ENCODE data around the gene TMEM167B. TPM values are rescaled to one million over a fixed set of nuclear protein-coding genes. Genes with fewer than 3 reads are reported as not detected.

The TMEM167B gene
- total and polyA plus RNA-seq, 4 donors, result 5.4 to 15.4 (median 13.2) TPM

DNA sequence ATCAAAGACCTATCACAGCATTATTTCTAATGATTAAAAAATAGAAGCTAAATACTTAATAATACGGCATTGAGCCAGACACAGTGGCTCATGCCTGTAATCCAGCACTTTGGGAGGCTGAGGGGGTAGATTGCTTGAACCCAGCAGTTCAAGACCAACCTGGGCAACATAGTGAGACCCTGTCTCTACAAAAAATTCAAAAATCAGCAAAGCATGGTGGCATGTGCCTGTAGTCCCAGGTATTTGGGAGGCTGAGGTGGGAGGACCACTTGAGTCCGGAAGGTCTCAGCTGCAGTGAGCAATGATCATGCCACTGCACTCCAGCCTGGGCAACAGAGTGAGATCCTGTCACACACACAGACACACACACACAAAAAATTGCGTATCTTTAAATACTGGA is 25.4 kb upstream of the TMEM167B start (continued):
- no peak for TF ChIP-seq SP1 (IDR thresholded peaks at IDR 0.05)

GRCh38 chr1:109067883-109068282 is 22.7 kb upstream of the TMEM167B start:
- Histone ChIP-seq H3K27ac (ENCODE audit: low read depth in 1 of 2, low read length in 2 of 2) (no peak overlapping the region), H3K27me3 (ENCODE audit: control insufficient read depth in 4 of 4, insufficient read depth in 4 of 4, low read length in 3 of 4) (no peaks in the 10 kb centered on the region), H3K36me3 (ENCODE audit: control insufficient read depth in 4 of 4, insufficient read depth in 3 of 4, low read depth in 1 of 4, low read length in 3 of 4) (peaks cover 3 to 18% (median 14%) of the 10 kb centered on the region in 4 donors), H3K9ac (ENCODE audit: low read depth in 1 of 2, low read length in 2 of 2) (no peak overlapping the region), H3K4me1 (ENCODE audit: control insufficient read depth in 4 of 4, insufficient read depth in 4 of 4, low read length in 3 of 4) (no peaks in the 10 kb centered on the region), H3K9me3 (ENCODE audit: control insufficient read depth in 4 of 4, low read length in 3 of 4) (no peaks in the 10 kb centered on the region), H3K4me3 (ENCODE audit: low read depth in 1 of 3, low read length in 3 of 3) (no peak overlapping the region)
- 84% methylated on average over 8 of the region's 8 CpGs for WGBS
- DNase-seq (ENCODE audit: low spot score), result no peak
- TF ChIP-seq, protein P1, sequence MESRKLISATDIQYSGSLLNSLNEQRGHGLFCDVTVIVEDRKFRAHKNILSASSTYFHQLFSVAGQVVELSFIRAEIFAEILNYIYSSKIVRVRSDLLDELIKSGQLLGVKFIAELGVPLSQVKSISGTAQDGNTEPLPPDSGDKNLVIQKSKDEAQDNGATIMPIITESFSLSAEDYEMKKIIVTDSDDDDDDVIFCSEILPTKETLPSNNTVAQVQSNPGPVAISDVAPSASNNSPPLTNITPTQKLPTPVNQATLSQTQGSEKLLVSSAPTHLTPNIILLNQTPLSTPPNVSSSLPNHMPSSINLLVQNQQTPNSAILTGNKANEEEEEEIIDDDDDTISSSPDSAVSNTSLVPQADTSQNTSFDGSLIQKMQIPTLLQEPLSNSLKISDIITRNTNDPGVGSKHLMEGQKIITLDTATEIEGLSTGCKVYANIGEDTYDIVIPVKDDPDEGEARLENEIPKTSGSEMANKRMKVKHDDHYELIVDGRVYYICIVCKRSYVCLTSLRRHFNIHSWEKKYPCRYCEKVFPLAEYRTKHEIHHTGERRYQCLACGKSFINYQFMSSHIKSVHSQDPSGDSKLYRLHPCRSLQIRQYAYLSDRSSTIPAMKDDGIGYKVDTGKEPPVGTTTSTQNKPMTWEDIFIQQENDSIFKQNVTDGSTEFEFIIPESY (IDR thresholded peaks at IDR 0.05), result no peak
- TF ChIP-seq, protein P2, sequence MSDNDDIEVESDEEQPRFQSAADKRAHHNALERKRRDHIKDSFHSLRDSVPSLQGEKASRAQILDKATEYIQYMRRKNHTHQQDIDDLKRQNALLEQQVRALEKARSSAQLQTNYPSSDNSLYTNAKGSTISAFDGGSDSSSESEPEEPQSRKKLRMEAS (IDR thresholded peaks at IDR 0.05), result no peak
- TF ChIP-seq CTCF (IDR thresholded peaks at IDR 0.05; ENCODE audit: low read depth, low read length, missing input control) (no peak), TAF1 (conservative IDR thresholded peaks at IDR 0.05) (no peak), HNF4A (conservative IDR thresholded peaks at IDR 0.05) (no peak), RXRA (IDR thresholded peaks at IDR 0.05) (no peak), JUND (IDR thresholded peaks at IDR 0.05) (no peak), FOXA2 (IDR thresholded peaks at IDR 0.05) (no peak), RAD21 (IDR thresholded peaks at IDR 0.05) (no peak), GABPA (IDR thresholded peaks at IDR 0.05 in 1 of 2, conservative IDR thresholded peaks at IDR 0.05 in 1 of 2) (no peak), HNF4G (IDR thresholded peaks at IDR 0.05) (no peak), FOXA1 (IDR thresholded peaks at IDR 0.05) (no peak), NR2F2 (IDR thresholded peaks at IDR 0.05) (no peak)
- TF ChIP-seq, protein P3, sequence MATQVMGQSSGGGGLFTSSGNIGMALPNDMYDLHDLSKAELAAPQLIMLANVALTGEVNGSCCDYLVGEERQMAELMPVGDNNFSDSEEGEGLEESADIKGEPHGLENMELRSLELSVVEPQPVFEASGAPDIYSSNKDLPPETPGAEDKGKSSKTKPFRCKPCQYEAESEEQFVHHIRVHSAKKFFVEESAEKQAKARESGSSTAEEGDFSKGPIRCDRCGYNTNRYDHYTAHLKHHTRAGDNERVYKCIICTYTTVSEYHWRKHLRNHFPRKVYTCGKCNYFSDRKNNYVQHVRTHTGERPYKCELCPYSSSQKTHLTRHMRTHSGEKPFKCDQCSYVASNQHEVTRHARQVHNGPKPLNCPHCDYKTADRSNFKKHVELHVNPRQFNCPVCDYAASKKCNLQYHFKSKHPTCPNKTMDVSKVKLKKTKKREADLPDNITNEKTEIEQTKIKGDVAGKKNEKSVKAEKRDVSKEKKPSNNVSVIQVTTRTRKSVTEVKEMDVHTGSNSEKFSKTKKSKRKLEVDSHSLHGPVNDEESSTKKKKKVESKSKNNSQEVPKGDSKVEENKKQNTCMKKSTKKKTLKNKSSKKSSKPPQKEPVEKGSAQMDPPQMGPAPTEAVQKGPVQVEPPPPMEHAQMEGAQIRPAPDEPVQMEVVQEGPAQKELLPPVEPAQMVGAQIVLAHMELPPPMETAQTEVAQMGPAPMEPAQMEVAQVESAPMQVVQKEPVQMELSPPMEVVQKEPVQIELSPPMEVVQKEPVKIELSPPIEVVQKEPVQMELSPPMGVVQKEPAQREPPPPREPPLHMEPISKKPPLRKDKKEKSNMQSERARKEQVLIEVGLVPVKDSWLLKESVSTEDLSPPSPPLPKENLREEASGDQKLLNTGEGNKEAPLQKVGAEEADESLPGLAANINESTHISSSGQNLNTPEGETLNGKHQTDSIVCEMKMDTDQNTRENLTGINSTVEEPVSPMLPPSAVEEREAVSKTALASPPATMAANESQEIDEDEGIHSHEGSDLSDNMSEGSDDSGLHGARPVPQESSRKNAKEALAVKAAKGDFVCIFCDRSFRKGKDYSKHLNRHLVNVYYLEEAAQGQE (IDR thresholded peaks at IDR 0.05), result no peak

- no peak for DNase-seq (ENCODE audit: low spot score)
- WGBS, result 94% methylated on average over 1 of the region's 1 CpG
- H3K4me1 ChIP-seq (ENCODE audit: control insufficient read depth in 4 of 4, insufficient read depth in 4 of 4, low read length in 3 of 4), result no peaks in the 10 kb centered on the region
- no peak overlapping the region for H3K4me3 ChIP-seq (ENCODE audit: low read depth in 1 of 3, low read length in 3 of 3)
- peaks cover 3 to 16% (median 12%) of the 10 kb centered on the region in 4 donors for H3K36me3 ChIP-seq (ENCODE audit: control insufficient read depth in 4 of 4, insufficient read depth in 3 of 4, low read depth in 1 of 4, low read length in 3 of 4)
- H3K27ac ChIP-seq (ENCODE audit: low read depth in 1 of 2, low read length in 2 of 2), result no peak overlapping the region
- H3K27me3 ChIP-seq (ENCODE audit: control insufficient read depth in 4 of 4, insufficient read depth in 4 of 4, low read length in 3 of 4), result no peaks in the 10 kb centered on the region
- no peak overlapping the region for H3K9ac ChIP-seq (ENCODE audit: low read depth in 1 of 2, low read length in 2 of 2)
- H3K9me3 ChIP-seq (ENCODE audit: control insufficient read depth in 4 of 4, low read length in 3 of 4), result no peaks in the 10 kb centered on the region
- TF ChIP-seq HNF4A (conservative IDR thresholded peaks at IDR 0.05) (no peak), HNF4G (IDR thresholded peaks at IDR 0.05) (no peak), CTCF (IDR thresholded peaks at IDR 0.05; ENCODE audit: low read depth, low read length, missing input control) (no peak), NR2F2 (IDR thresholded peaks at IDR 0.05) (no peak), GABPA (IDR thresholded peaks at IDR 0.05 in 1 of 2, conservative IDR thresholded peaks at IDR 0.05 in 1 of 2) (no peak), FOXA2 (IDR thresholded peaks at IDR 0.05) (no peak), RXRA (IDR thresholded peaks at IDR 0.05) (no peak), JUND (IDR thresholded peaks at IDR 0.05) (no peak)
- TF ChIP-seq, protein P3 (IDR thresholded peaks at IDR 0.05), result no peak
Observed at GRCh38 chr1:109069294-109069693, 21.3 kb upstream of the TMEM167B start.

All from liver (tissue), 9 donors.